ENCODE measurements around the gene ANKRD66. TPM values are rescaled to one million over a fixed set of nuclear protein-coding genes. Genes with fewer than 3 reads are reported as not detected.

Gene ANKRD66
- total RNA-seq (2021; ENCODE audit: unreplicated experiment), result not detected
- polyA plus RNA-seq (2012), result not detected in 2 replicates
- not detected for Bru-seq, nascent RNA
- not detected for BruChase-seq, experiment 1, labeled RNA remaining after a 6-hour chase
- BruChase-seq, experiment 2, labeled RNA remaining after a 2-hour chase, result not detected
- long read RNA-seq, result 0 reads

DNA sequence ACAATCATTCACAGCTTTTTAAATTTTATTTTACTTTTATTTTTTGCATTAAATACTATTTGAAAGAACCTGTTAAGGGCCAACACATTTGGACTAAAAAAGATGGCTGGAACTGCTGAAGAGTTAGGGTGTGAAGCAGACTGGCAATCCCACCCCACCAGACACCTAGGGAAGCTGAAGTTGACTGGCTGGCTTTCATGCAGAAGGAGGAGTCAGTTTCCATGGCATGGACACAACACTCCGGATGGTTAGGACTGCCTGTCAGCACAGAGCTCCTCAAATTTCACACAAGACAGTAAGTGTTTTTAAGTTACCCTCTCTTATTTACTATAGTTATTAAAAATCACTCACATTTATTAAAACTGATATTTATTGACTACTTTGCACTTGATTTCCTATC is at the start of gene ANKRD66:
ANKRD66 (plus strand) TSS at position 238 of the 400 bp plus-strand sequence. CDS start 5,016 bp downstream, outside the sequence.
- Histone ChIP-seq H3K4me2 (ENCODE audit: low read length) (no peak within 1 kb of the TSS), H4K20me1 (ENCODE audit: insufficient read depth) (no peaks in the 10 kb centered on the region), H3K27ac (ENCODE audit: low read depth, low read length) (no peak within 1 kb of the TSS), H3K79me2 (ENCODE audit: insufficient read depth, low read length) (no peaks in the 10 kb centered on the region), H3K4me1 (ENCODE audit: control insufficient read depth in 1 of 2, insufficient read depth in 2 of 2, low read length in 2 of 2) (no peaks in the 10 kb centered on the region), H3K9me3 (ENCODE audit: control insufficient read depth in 1 of 2, insufficient read depth in 1 of 2, low read depth in 1 of 2, low read length in 2 of 2) (no peaks in the 10 kb centered on the region), H3K36me3 (ENCODE audit: control insufficient read depth in 1 of 2, insufficient read depth in 2 of 2, low read length in 2 of 2) (no peaks in the 10 kb centered on the region), H3K27me3 (ENCODE audit: insufficient read depth, low read length) (no peaks in the 10 kb centered on the region), H3K4me3 (replicated peaks in 1 of 2; ENCODE audit: low read depth in 1 of 2, low read length in 2 of 2) (no peak within 1 kb of the TSS), H3K9me2 (ENCODE audit: insufficient read depth) (no peaks in the 10 kb centered on the region), H2AFZ (ENCODE audit: low read depth, low read length, poor library complexity, severe bottlenecking) (no peak within 1 kb of the TSS), H3K9ac (ENCODE audit: low read length) (no peak within 1 kb of the TSS)
- ChIA-PET POLR2A (no interaction called here), CTCF (no interaction called here), RAD21 (ENCODE audit: low non-redundant PET in 1 of 2, low total read pairs in 2 of 2, uncharacterized antibody in 2 of 2, unreplicated experiment in 2 of 2) (no interaction called here)
- no peak for ATAC-seq
- DNase-seq (ENCODE audit: low read depth, low spot score), result no peak
- intact Hi-C loops (cut with micrococcal nuclease), result no loop called here
- no TSS peak for BruUV-seq (replicated peaks)
- TF ChIP-seq, protein P1, sequence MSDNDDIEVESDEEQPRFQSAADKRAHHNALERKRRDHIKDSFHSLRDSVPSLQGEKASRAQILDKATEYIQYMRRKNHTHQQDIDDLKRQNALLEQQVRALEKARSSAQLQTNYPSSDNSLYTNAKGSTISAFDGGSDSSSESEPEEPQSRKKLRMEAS (IDR thresholded peaks at IDR 0.05), result no peak
- TF ChIP-seq YY1 (IDR thresholded peaks at IDR 0.05; ENCODE audit: extremely low read depth, insufficient replicate concordance, low read depth, low read length) (no peak), CBX3 (IDR thresholded peaks at IDR 0.05; ENCODE audit: low read depth) (no peak)

DNA sequence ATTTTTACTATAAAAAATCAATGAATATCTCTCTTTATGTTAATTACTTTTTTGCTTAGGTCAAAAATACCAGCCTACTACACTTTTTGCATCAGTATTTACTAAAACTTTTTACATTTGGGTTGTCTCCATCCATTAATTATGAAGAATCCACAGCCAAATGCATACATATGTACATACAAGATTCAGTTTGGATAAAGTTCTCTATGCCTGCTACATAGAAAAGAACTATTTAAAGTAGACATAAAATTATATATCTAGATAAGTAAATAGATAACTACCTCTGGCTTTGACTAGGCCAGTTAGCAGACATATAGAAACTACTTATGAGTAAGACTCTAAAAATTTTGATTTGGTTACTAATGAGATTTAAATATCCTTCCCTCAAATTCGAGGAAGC is 46.8 kb upstream of the ANKRD66 start:
- Histone ChIP-seq H3K4me3 (replicated peaks in 1 of 2; ENCODE audit: low read depth in 1 of 2, low read length in 2 of 2) (no peak overlapping the region), H3K36me3 (ENCODE audit: control insufficient read depth in 1 of 2, insufficient read depth in 2 of 2, low read length in 2 of 2) (no peaks in the 10 kb centered on the region), H3K9ac (ENCODE audit: low read length) (no peak overlapping the region), H2AFZ (ENCODE audit: low read depth, low read length, poor library complexity, severe bottlenecking) (no peak overlapping the region), H3K9me2 (ENCODE audit: insufficient read depth) (no peaks in the 10 kb centered on the region), H3K79me2 (ENCODE audit: insufficient read depth, low read length) (no peaks in the 10 kb centered on the region), H3K27ac (ENCODE audit: low read depth, low read length) (no peak overlapping the region), H3K9me3 (ENCODE audit: control insufficient read depth in 1 of 2, insufficient read depth in 1 of 2, low read depth in 1 of 2, low read length in 2 of 2) (no peaks in the 10 kb centered on the region), H4K20me1 (ENCODE audit: insufficient read depth) (no peaks in the 10 kb centered on the region), H3K4me1 (ENCODE audit: control insufficient read depth in 1 of 2, insufficient read depth in 2 of 2, low read length in 2 of 2) (0 out of 4 replicates have a peak, but pooled peaks cover 0 to 4% of the 10 kb centered on the region in 2 experiments), H3K27me3 (ENCODE audit: insufficient read depth, low read length) (no peaks in the 10 kb centered on the region), H3K4me2 (ENCODE audit: low read length) (no peak overlapping the region)
- DNase-seq (ENCODE audit: low read depth, low spot score) (no peak), ATAC-seq (no peak)
- POLR2A ChIA-PET, result no interaction called here
- BruUV-seq (replicated peaks), result no TSS peak
- intact Hi-C loops (cut with micrococcal nuclease), result loop anchor here (5.0 kb wide), 1 partner anchor 147 kb away; no protein-coding TSS in a partner anchor
- TF ChIP-seq POLR2A (IDR thresholded peaks at IDR 0.05; ENCODE audit: borderline replicate concordance, extremely low read depth, insufficient read depth, insufficient read length) (no peak), CBX3 (IDR thresholded peaks at IDR 0.05; ENCODE audit: low read depth) (no peak), ELF1 (IDR thresholded peaks at IDR 0.05; ENCODE audit: borderline replicate concordance, low read depth) (no peak), ZFX (IDR thresholded peaks at IDR 0.05) (no peak), JUND (IDR thresholded peaks at IDR 0.05) (no peak), TCF7L2 (IDR thresholded peaks at IDR 0.05; ENCODE audit: borderline replicate concordance, extremely low read depth, insufficient read depth, insufficient read length) (no peak), EGR1 (IDR thresholded peaks at IDR 0.05; ENCODE audit: low read depth) (no peak)
- TF ChIP-seq, protein P2, sequence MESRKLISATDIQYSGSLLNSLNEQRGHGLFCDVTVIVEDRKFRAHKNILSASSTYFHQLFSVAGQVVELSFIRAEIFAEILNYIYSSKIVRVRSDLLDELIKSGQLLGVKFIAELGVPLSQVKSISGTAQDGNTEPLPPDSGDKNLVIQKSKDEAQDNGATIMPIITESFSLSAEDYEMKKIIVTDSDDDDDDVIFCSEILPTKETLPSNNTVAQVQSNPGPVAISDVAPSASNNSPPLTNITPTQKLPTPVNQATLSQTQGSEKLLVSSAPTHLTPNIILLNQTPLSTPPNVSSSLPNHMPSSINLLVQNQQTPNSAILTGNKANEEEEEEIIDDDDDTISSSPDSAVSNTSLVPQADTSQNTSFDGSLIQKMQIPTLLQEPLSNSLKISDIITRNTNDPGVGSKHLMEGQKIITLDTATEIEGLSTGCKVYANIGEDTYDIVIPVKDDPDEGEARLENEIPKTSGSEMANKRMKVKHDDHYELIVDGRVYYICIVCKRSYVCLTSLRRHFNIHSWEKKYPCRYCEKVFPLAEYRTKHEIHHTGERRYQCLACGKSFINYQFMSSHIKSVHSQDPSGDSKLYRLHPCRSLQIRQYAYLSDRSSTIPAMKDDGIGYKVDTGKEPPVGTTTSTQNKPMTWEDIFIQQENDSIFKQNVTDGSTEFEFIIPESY (IDR thresholded peaks at IDR 0.05; ENCODE audit: extremely low read depth, insufficient replicate concordance, low read length), result no peak
- TF ChIP-seq, protein P3, sequence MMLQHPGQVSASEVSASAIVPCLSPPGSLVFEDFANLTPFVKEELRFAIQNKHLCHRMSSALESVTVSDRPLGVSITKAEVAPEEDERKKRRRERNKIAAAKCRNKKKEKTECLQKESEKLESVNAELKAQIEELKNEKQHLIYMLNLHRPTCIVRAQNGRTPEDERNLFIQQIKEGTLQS (IDR thresholded peaks at IDR 0.05), result no peak
- RAD21 ChIA-PET (ENCODE audit: low non-redundant PET in 1 of 2, low total read pairs in 2 of 2, uncharacterized antibody in 2 of 2, unreplicated experiment in 2 of 2), result no interaction called here
- CTCF ChIA-PET, result no interaction called here
